Neuron (in vitro differentiated cells): ENCODE measurements around the gene PET117.
A peak's percentile ranks its signal among the peaks of the same experiment; 100 is the strongest.
"Not testable (repeated sequence)": the region's sequence is repeated elsewhere in the genome, so short reads cannot be mapped to it uniquely, and the experiment has no call there.

Experiments
- H2AFZ ChIP-seq: one replicate; pipeline ENCODE4 v1.6.1; 2013; ENCODE audit warnings: low read depth, mild to moderate bottlenecking, inconsistent platforms, low read length, moderate library complexity
- H3K27me3 ChIP-seq: one replicate; pipeline ENCODE4 v1.6.1; 2013; ENCODE audit warnings: low read length; ENCODE audit not compliant: insufficient read depth
- H3K36me3 ChIP-seq: one replicate; pipeline ENCODE4 v1.6.1; 2013; ENCODE audit warnings: low read length; ENCODE audit not compliant: insufficient read depth
- H3K4me1 ChIP-seq: one replicate; pipeline ENCODE4 v1.6.1; 2013; ENCODE audit warnings: low read length; ENCODE audit not compliant: insufficient read depth
- H3K4me3 ChIP-seq: 2 replicates; pipeline ENCODE4 v1.5.1; 2013; ENCODE audit warnings: mild to moderate bottlenecking, low read length, moderate library complexity
- H3K9me3 ChIP-seq: one replicate; pipeline ENCODE4 v1.6.1; 2013; ENCODE audit warnings: low read length

Gene PET117, protein sequence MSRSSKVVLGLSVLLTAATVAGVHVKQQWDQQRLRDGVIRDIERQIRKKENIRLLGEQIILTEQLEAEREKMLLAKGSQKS

GRCh38 chr20:18137412-18138265, at the start of gene PET117, which contains the start of gene KAT14:
Gene PET117, plus strand, starts transcription at chr20:18137863. Its CDS starts 93 bp downstream, at chr20:18137956.
Gene KAT14, plus strand, starts transcription at chr20:18137863. Its CDS starts 4,798 bp downstream, at chr20:18142661.
- peaks cover 15% of the 10 kb centered on the region for H3K27me3 ChIP-seq
- no peaks in the 10 kb centered on the region for H3K9me3 ChIP-seq
- peaks cover 8% of the 10 kb centered on the region for H3K36me3 ChIP-seq
- peaks cover 11% of the 10 kb centered on the region for H3K4me1 ChIP-seq
- H3K4me3 ChIP-seq: peak within 1 kb of the TSS; percentile 65
- H2AFZ ChIP-seq: peak within 1 kb of the TSS; percentile 95

- H3K9me3 ChIP-seq, H3K36me3 ChIP-seq, H3K4me1 ChIP-seq, H2AFZ ChIP-seq, H3K4me3 ChIP-seq, H3K27me3 ChIP-seq: not testable (repeated sequence)
Observed at GRCh38 chr20:18088298-18088697, 49.4 kb upstream of the PET117 start.

DNA sequence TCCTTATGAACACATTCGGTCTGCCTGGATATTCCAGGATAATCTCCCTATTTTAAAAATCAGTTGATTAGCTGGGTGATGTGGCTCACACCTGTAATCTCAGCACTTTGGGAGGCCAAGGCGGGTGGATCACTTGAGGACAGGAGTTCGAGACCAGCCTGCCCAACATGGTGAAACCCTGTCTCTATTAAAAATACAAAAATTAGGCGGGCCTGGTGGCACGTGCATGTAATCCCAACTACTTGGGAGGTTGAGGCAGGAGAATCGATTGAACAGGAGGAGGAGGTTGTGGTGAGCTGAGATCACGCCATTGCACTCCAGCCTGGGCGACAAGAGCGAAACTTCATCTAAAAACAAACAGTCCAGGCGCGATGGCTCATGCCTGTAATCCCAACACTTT, 48.8 kb upstream of the PET117 start:
- not testable (repeated sequence) for H3K4me1 ChIP-seq
- H3K27me3 ChIP-seq: peaks cover 12% of the 10 kb centered on the region

DNA sequence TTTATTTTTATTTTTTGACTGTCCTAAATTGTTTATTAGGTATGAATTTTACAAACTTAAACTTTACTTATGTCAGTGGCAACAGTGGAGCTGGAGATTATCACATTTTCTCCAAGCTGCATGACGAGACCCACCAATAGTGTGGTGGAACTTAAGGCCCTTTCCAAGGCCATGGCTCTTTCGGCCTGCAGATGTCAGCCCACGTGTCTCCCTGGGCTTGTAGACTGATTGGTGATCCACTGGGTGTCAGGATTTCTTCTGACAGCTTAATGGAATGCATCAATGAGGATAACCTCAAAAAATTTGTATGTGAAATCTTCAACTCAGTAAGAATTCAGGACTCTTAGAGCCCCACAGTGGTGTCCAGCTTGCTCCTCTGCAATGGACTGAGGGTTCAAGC, 47.6 kb upstream of the PET117 start:
- Histone ChIP-seq H3K4me3 (no peak overlapping the region), H2AFZ (no peak overlapping the region), H3K9me3 (no peaks in the 10 kb centered on the region), H3K27me3 (peaks cover 12% of the 10 kb centered on the region), H3K4me1 (no peaks in the 10 kb centered on the region), H3K36me3 (no peaks in the 10 kb centered on the region)

More for the DNA sequence above, 48.8 kb upstream of the PET117 start:
- not testable (repeated sequence) for H2AFZ ChIP-seq, H3K9me3 ChIP-seq, H3K36me3 ChIP-seq, H3K4me3 ChIP-seq

DNA sequence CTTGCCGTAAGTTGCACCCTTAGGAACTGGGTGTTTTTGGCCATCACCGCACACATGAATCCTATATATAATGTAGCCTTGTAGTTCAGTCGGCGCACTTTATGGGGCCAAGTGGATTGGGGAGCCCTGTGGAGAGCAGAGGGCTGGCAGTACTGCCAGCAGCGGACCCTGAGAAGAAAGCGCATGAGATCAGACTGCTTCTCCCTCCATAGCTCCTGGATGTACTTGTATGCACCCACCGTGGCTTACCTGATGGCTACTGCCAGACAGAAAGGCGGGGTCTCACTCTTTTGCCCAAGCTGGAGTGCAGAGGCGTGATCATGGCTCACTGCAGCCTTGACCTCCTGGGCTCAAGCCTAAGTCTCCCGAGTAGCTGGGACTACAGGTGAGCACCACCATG, 47.2 kb upstream of the PET117 start:
- Histone ChIP-seq H3K36me3 (no peaks in the 10 kb centered on the region), H3K9me3 (no peaks in the 10 kb centered on the region), H3K27me3 (peaks cover 12% of the 10 kb centered on the region), H2AFZ (no peak overlapping the region), H3K4me1 (no peaks in the 10 kb centered on the region), H3K4me3 (no peak overlapping the region)

GRCh38 chr20:18091623-18092022, 46.0 kb upstream of the PET117 start:
- H3K36me3 ChIP-seq: no peaks in the 10 kb centered on the region
- H3K9me3 ChIP-seq: no peaks in the 10 kb centered on the region
- no peak overlapping the region for H2AFZ ChIP-seq
- no peak overlapping the region for H3K4me3 ChIP-seq
- H3K4me1 ChIP-seq: no peaks in the 10 kb centered on the region
- peaks cover 12% of the 10 kb centered on the region for H3K27me3 ChIP-seq

DNA sequence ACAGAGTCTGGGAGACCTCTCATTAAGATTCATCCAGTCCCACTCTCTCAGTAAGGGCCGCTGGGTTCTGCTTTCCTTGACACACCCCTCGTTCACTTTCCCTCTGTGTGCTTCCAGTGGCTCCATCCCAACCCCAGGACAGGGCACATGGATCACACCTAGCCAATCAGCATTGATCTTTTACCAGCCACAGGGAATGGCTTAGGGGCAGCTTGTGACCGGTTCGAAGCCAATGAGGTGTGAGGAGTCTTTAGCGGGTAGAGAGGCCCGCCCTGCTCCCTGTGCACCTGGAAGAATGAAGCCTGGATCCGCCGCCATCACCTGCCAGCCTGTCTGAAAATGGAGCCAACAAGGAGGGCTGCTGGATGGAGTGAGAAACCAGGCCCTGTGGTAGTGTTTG, 44.8 kb upstream of the PET117 start:
- no peak overlapping the region for H3K4me3 ChIP-seq
- H3K27me3 ChIP-seq: peaks cover 12% of the 10 kb centered on the region
- H3K36me3 ChIP-seq: no peaks in the 10 kb centered on the region
- no peaks in the 10 kb centered on the region for H3K4me1 ChIP-seq
- H3K9me3 ChIP-seq: no peaks in the 10 kb centered on the region
- no peak overlapping the region for H2AFZ ChIP-seq

DNA sequence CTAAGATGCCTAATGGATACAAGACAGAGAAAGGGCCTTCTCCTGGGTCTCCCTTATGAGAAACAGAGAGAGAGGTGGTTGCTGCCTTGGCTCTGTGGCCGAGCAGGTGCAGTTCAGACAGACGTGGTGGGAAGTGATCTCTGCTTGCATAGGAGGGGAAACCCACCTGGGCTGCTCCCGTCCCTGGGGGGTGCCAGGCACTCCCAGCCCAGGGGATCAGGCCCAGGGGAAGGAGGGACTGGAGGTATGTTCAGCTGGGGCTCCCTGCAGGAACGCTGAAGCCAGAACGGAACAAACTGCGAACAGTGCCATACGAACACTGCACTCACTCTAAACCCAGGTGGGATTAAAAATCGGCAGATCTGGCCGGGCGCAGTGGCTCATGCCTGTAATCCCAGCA, 44.3 kb upstream of the PET117 start:
- Histone ChIP-seq H3K4me3 (no peak overlapping the region), H3K27me3 (peaks cover 12% of the 10 kb centered on the region), H3K4me1 (no peaks in the 10 kb centered on the region), H2AFZ (no peak overlapping the region), H3K36me3 (no peaks in the 10 kb centered on the region), H3K9me3 (no peaks in the 10 kb centered on the region)

GRCh38 chr20:18094191-18094590, 43.5 kb upstream of the PET117 start:
- H2AFZ ChIP-seq: no peak overlapping the region
- H3K4me3 ChIP-seq: no peak overlapping the region
- H3K4me1 ChIP-seq: no peaks in the 10 kb centered on the region
- H3K36me3 ChIP-seq: no peaks in the 10 kb centered on the region
- H3K27me3 ChIP-seq: peaks cover 14% of the 10 kb centered on the region
- H3K9me3 ChIP-seq: no peaks in the 10 kb centered on the region

GRCh38 chr20:18100569-18100968, 37.1 kb upstream of the PET117 start:
- H3K4me1 ChIP-seq, H3K9me3 ChIP-seq, H3K36me3 ChIP-seq, H2AFZ ChIP-seq, H3K27me3 ChIP-seq, H3K4me3 ChIP-seq: not testable (repeated sequence)

GRCh38 chr20:18101125-18101810, 36.4 kb upstream of the PET117 start:
- no peaks in the 10 kb centered on the region for H3K36me3 ChIP-seq
- H3K4me3 ChIP-seq: no peak overlapping the region
- no peaks in the 10 kb centered on the region for H3K4me1 ChIP-seq
- H2AFZ ChIP-seq: no peak overlapping the region
- H3K27me3 ChIP-seq: peaks cover 10% of the 10 kb centered on the region
- H3K9me3 ChIP-seq: no peaks in the 10 kb centered on the region

- Histone ChIP-seq H3K4me1 (no peaks in the 10 kb centered on the region), H2AFZ (no peak overlapping the region), H3K4me3 (no peak overlapping the region), H3K9me3 (no peaks in the 10 kb centered on the region), H3K36me3 (no peaks in the 10 kb centered on the region), H3K27me3 (peaks cover 12% of the 10 kb centered on the region)
Observed at GRCh38 chr20:18103497-18103896, 34.2 kb upstream of the PET117 start.

GRCh38 chr20:18108326-18108725, 29.3 kb upstream of the PET117 start:
- Histone ChIP-seq H3K4me3 (no peak overlapping the region), H3K9me3 (no peaks in the 10 kb centered on the region), H3K27me3 (peaks cover 5% of the 10 kb centered on the region), H2AFZ (no peak overlapping the region), H3K4me1 (no peaks in the 10 kb centered on the region), H3K36me3 (no peaks in the 10 kb centered on the region)
